HCT116 (cell line): ENCODE data around the gene DIP2C. TPM values are rescaled to one million over a fixed set of nuclear protein-coding genes. Genes with fewer than 3 reads are reported as not detected.

Experiments
- ATAC-seq: fragments of 200-7000 bp; cut with Tn5 transposase; 2 replicates; pipeline ENCODE4 v1.9.1; 2020; ENCODE audit warnings: mild to moderate bottlenecking, moderate library complexity
- BruUV-seq: library from RNA; stranded (reverse); fragments of 400-500 nt; replicated peaks from 2 replicates; lab custom pipeline; 2021; lab: Mats Ljungman, UMichigan
- CTCF ChIA-PET: fragments of 300-600 bp; sonication (Branson Sonifier 250); formaldehyde crosslinking; loops from one replicate; lab custom pipeline; 2021; ENCODE audit warnings: antibody characterized with exemption; lab: Charles Lee
- POLR2A ChIA-PET: fragments of 300-600, 350-600 bp; sonication (Branson Sonifier 250); formaldehyde crosslinking; loops from one replicate; lab custom pipeline; 2021; ENCODE audit warnings: antibody characterized with exemption; lab: Charles Lee
- RAD21 ChIA-PET, 2 experiments: fragments of 300-600 bp; sonication (Branson Sonifier 250); formaldehyde crosslinking; loops; one replicate each; lab custom pipeline; 2023; ENCODE audit warnings: low total read pairs in 2 of 2; ENCODE audit not compliant: uncharacterized antibody in 2 of 2, unreplicated experiment in 2 of 2, low non-redundant PET in 1 of 2; lab: Charles Lee
- DNase-seq: peaks from one replicate; pipeline ENCODE4 v3.0.0-alpha.2; 2010; ENCODE audit warnings: low read depth, low spot score
- H2AFZ ChIP-seq: fragments of 200-600 bp; shearing (Covaris generic), sonication (generic); 2 replicates; pipeline ENCODE4 v1.6.1; 2017; ENCODE audit warnings: low read depth, mixed run types, mixed read lengths, antibody characterized with exemption, low read length; ENCODE audit not compliant: poor library complexity, severe bottlenecking
- H3K27ac ChIP-seq: 2 replicates; pipeline ENCODE4 v1.5.1; 2012; ENCODE audit warnings: low read depth, low read length
- H3K27me3 ChIP-seq: fragments of 200-600 bp; sonication (generic); 2 replicates; pipeline ENCODE4 v1.6.1; 2016; ENCODE audit warnings: mixed run types, low read length, mixed read lengths; ENCODE audit not compliant: insufficient read depth
- H3K36me3 ChIP-seq, 2 experiments: fragments of 200-500 bp in 1 of 2; fragments of 200-600 bp in 1 of 2; sonication (Bioruptor generic) in 1 of 2; sonication (generic) in 1 of 2; 2 replicates each; pipeline versions ENCODE4 v1.5.1 to v1.6.1; 2014 to 2016; ENCODE audit warnings: low read length in 2 of 2, inconsistent platforms in 1 of 2, mixed read lengths in 1 of 2, mixed run types in 1 of 2; ENCODE audit not compliant: insufficient read depth in 2 of 2, control insufficient read depth in 1 of 2
- H3K4me1 ChIP-seq, 2 experiments: fragments of 200-600 bp in 1 of 2; sonication (generic) in 1 of 2; 2 replicates each; pipeline versions ENCODE4 v1.5.1 to v1.6.1; 2012 to 2017; ENCODE audit warnings: low read length in 2 of 2, inconsistent platforms in 1 of 2, mild to moderate bottlenecking in 1 of 2, mixed read lengths in 1 of 2, mixed run types in 1 of 2, moderate library complexity in 1 of 2; ENCODE audit not compliant: insufficient read depth in 2 of 2, control insufficient read depth in 1 of 2
- H3K4me2 ChIP-seq: fragments of 200-600 bp; sonication (generic); 2 replicates; pipeline ENCODE4 v1.6.1; 2017; ENCODE audit warnings: mixed run types, low read length, mixed read lengths
- H3K4me3 ChIP-seq, 2 experiments: fragments of 200-600 bp in 1 of 2; sonication (generic) in 1 of 2; replicated peaks in 1 of 2; 2 replicates each; pipeline ENCODE4 v1.5.1; 2011 to 2016; ENCODE audit warnings: low read length in 2 of 2, control low read depth in 1 of 2, low read depth in 1 of 2, mild to moderate bottlenecking in 1 of 2, mixed read lengths in 1 of 2, mixed run types in 1 of 2
- H3K79me2 ChIP-seq: fragments of 200-600 bp; sonication (generic); 2 replicates; pipeline ENCODE4 v1.6.1; 2017; ENCODE audit warnings: mild to moderate bottlenecking, mixed run types, low read length, moderate library complexity, mixed read lengths; ENCODE audit not compliant: insufficient read depth
- H3K9ac ChIP-seq: fragments of 200-600 bp; sonication (generic); 2 replicates; pipeline ENCODE4 v1.6.1; 2016; ENCODE audit warnings: low read length, mixed read lengths
- H3K9me2 ChIP-seq: fragments of 200-600 bp; sonication (generic), shearing (Covaris generic); 2 replicates; pipeline ENCODE4 v1.6.1; 2017; ENCODE audit warnings: mixed run types, mild to moderate bottlenecking, moderate library complexity; ENCODE audit not compliant: insufficient read depth
- H3K9me3 ChIP-seq, 2 experiments: fragments of 200-500 bp in 1 of 2; fragments of 200-600 bp in 1 of 2; sonication (Bioruptor generic) in 1 of 2; sonication (generic) in 1 of 2; 2 replicates each; pipeline ENCODE4 v1.6.1; 2014 to 2017; ENCODE audit warnings: low read length in 2 of 2, mixed read lengths in 2 of 2, inconsistent platforms in 1 of 2, low read depth in 1 of 2, mild to moderate bottlenecking in 1 of 2, mixed run types in 1 of 2, moderate library complexity in 1 of 2; ENCODE audit not compliant: control insufficient read depth in 1 of 2, insufficient read depth in 1 of 2
- H4K20me1 ChIP-seq: fragments of 200-600 bp; sonication (generic), shearing (Covaris generic); 2 replicates; pipeline ENCODE4 v1.6.1; 2017; ENCODE audit warnings: mixed run types, mild to moderate bottlenecking, moderate library complexity; ENCODE audit not compliant: insufficient read depth
- ATF3 ChIP-seq: IDR thresholded peaks from 2 replicates; pipeline ENCODE4 v1.6.1; 2012
- CBX3 ChIP-seq: IDR thresholded peaks from 2 replicates; pipeline ENCODE4 v1.6.1; 2012; ENCODE audit warnings: low read depth
- CEBPB ChIP-seq: IDR thresholded peaks from 2 replicates; pipeline ENCODE4 v1.6.1; 2012; ENCODE audit warnings: low read depth
- EGR1 ChIP-seq: IDR thresholded peaks from 2 replicates; pipeline ENCODE4 v1.6.1; 2012; ENCODE audit warnings: low read depth
- EZH2phosphoT487 ChIP-seq: fragments of 200-600 bp; IDR thresholded peaks from 2 replicates; pipeline ENCODE4 v1.6.1; 2018; ENCODE audit warnings: antibody characterized with exemption, borderline replicate concordance
- FOSL1 ChIP-seq: IDR thresholded peaks from 2 replicates; pipeline ENCODE4 v1.6.1; 2012; ENCODE audit warnings: low read depth
- JUND ChIP-seq: IDR thresholded peaks from 2 replicates; pipeline ENCODE4 v1.6.1; 2012
- MAX ChIP-seq: IDR thresholded peaks from 2 replicates; pipeline ENCODE4 v1.6.1; 2012
- POLR2A ChIP-seq: IDR thresholded peaks from 2 replicates; pipeline ENCODE4 v1.7.0; 2011; ENCODE audit warnings: borderline replicate concordance; ENCODE audit not compliant: insufficient read depth, insufficient read length; ENCODE audit errors: extremely low read depth
- SIN3A ChIP-seq: IDR thresholded peaks from 2 replicates; pipeline ENCODE4 v1.6.1; 2012; ENCODE audit warnings: low read depth
- SP1 ChIP-seq: IDR thresholded peaks from 2 replicates; pipeline ENCODE4 v1.6.1; 2012; ENCODE audit warnings: low read depth
- SRF ChIP-seq: IDR thresholded peaks from 2 replicates; pipeline ENCODE4 v1.6.1; 2012; ENCODE audit warnings: low read depth
- YY1 ChIP-seq: IDR thresholded peaks from 2 replicates; pipeline ENCODE4 v1.6.1; 2011; ENCODE audit warnings: low read length, low read depth, moderate library complexity, mild to moderate bottlenecking; ENCODE audit not compliant: insufficient replicate concordance; ENCODE audit errors: extremely low read depth
- ZBTB33 ChIP-seq: IDR thresholded peaks from 2 replicates; pipeline ENCODE4 v1.6.1; 2011; ENCODE audit warnings: mild to moderate bottlenecking, low read length, moderate library complexity; ENCODE audit not compliant: insufficient replicate concordance; ENCODE audit errors: extremely low read depth
- ZFX ChIP-seq: fragments of 450-650 bp; IDR thresholded peaks from 2 replicates; pipeline ENCODE4 v1.6.1; 2017
- ZNF274 ChIP-seq: fragments of 200-500 bp; sonication (Bioruptor generic); IDR thresholded peaks from 2 replicates; pipeline ENCODE4 v1.6.1; 2014; ENCODE audit warnings: mild to moderate bottlenecking, low read depth, low read length, inconsistent platforms
- intact Hi-C: fragments of 100-400 bp; cut with micrococcal nuclease; formaldehyde crosslinking; loops from 2 replicates; pipeline ENCODE4 v1.10.0; 2022
- total RNA-seq: library from RNA; stranded (reverse); gene quantifications from one replicate; pipeline ENCODE4 v1.2.1, GENCODE V29; 2021; ENCODE audit not compliant: unreplicated experiment
- TF ChIP-seq, protein P1 (sequence below): IDR thresholded peaks from 2 replicates; pipeline ENCODE4 v1.6.1; 2012; ENCODE audit warnings: low read depth

DIP2C gene
- total RNA-seq, 1 experiment from 2014 or later, result 15.4 TPM

DNA sequence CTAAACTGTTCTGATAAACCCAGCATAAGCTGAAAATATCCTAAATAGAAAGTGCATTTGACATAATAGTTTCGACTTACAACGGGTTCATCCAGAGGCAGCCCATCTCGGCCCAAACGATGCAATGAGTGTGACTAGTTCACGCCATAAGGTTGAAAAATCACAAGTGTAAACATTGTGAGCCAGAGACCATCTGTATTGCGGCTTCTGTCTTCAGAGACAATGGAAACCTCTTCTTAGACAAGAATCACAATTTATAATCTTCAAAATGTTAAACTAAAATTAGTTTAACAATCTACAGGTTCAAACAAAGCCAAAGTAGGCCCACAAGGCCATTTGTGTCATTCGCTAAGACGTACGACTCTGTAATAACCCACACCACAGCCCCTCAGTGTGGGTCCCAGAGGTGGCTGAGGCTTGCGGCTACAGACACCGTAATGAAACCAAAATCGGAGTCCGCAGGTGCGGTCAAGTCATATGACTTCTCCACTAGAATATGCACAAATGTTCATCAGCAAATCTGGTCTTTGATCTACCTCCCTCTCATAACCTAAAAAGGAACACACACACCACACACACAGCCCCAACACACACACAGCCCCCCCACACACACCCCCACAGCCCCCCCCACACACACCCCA, 81.8 kb downstream of the DIP2C start:
- Histone ChIP-seq H3K4me2 (no peak overlapping the region), H3K4me3 (no peak overlapping the region), H3K27me3 (no peaks in the 10 kb centered on the region), H3K9me2 (no peaks in the 10 kb centered on the region), H2AFZ (no peak overlapping the region), H3K79me2 (no peaks in the 10 kb centered on the region), H3K4me1 (no peaks in the 10 kb centered on the region), H3K27ac (no peak overlapping the region), H3K36me3 (no peaks in the 10 kb centered on the region), H3K9ac (no peak overlapping the region), H4K20me1 (no peaks in the 10 kb centered on the region), H3K9me3 (no peaks in the 10 kb centered on the region)
- POLR2A ChIA-PET, result no interaction called here
- RAD21 ChIA-PET, result no interaction called here
- no peak for ATAC-seq
- intact Hi-C loops, result no loop called here
- no TSS peak for BruUV-seq
- no peak for DNase-seq
- TF ChIP-seq YY1 (no peak), SIN3A (no peak), SP1 (no peak), ZBTB33 (no peak), FOSL1 (no peak), CEBPB (no peak), CBX3 (no peak), EGR1 (no peak), SRF (no peak), MAX (no peak), ATF3 (no peak), JUND (no peak), EZH2phosphoT487 (no peak), ZFX (no peak), POLR2A (no peak), ZNF274 (no peak)
- TF ChIP-seq, protein P1, sequence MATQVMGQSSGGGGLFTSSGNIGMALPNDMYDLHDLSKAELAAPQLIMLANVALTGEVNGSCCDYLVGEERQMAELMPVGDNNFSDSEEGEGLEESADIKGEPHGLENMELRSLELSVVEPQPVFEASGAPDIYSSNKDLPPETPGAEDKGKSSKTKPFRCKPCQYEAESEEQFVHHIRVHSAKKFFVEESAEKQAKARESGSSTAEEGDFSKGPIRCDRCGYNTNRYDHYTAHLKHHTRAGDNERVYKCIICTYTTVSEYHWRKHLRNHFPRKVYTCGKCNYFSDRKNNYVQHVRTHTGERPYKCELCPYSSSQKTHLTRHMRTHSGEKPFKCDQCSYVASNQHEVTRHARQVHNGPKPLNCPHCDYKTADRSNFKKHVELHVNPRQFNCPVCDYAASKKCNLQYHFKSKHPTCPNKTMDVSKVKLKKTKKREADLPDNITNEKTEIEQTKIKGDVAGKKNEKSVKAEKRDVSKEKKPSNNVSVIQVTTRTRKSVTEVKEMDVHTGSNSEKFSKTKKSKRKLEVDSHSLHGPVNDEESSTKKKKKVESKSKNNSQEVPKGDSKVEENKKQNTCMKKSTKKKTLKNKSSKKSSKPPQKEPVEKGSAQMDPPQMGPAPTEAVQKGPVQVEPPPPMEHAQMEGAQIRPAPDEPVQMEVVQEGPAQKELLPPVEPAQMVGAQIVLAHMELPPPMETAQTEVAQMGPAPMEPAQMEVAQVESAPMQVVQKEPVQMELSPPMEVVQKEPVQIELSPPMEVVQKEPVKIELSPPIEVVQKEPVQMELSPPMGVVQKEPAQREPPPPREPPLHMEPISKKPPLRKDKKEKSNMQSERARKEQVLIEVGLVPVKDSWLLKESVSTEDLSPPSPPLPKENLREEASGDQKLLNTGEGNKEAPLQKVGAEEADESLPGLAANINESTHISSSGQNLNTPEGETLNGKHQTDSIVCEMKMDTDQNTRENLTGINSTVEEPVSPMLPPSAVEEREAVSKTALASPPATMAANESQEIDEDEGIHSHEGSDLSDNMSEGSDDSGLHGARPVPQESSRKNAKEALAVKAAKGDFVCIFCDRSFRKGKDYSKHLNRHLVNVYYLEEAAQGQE, result no peak
- CTCF ChIA-PET, result no interaction called here
